H1 (cell line): ENCODE results near the gene ABCA1. TPM values are rescaled to one million over a fixed set of nuclear protein-coding genes. Genes with fewer than 3 reads are reported as not detected.

ENCODE experiments used
- CTCF ChIA-PET: fragments of 300-600 bp; sonication (Branson Sonifier 250); formaldehyde crosslinking; loops from one replicate; lab custom pipeline; 2021; ENCODE audit not compliant: partially characterized antibody; lab: Charles Lee
- POLR2A ChIA-PET: fragments of 300-600 bp; sonication (Branson Sonifier 250); formaldehyde crosslinking; loops from one replicate; lab custom pipeline; 2021; ENCODE audit warnings: inconsistent platforms; ENCODE audit not compliant: partially characterized antibody; lab: Charles Lee
- DNase-seq, 2 experiments: peaks; one replicate each; pipeline versions ENCODE4 v3.0.0 to v3.0.0-alpha.2; 2010 to 2022; ENCODE audit warnings: low spot score in 2 of 2, low read depth in 1 of 2, mixed read lengths in 1 of 2
- FAIRE-seq: peaks from 2 replicates; lab custom pipeline; 2011; peaks lifted over from hg19 to GRCh38; lab: Jason Lieb, UNC
- H2AFZ ChIP-seq: 2 replicates; pipeline ENCODE4 v1.8.1; 2012; ENCODE audit warnings: low read length, inconsistent platforms
- H2AK5ac ChIP-seq: 2 replicates; pipeline ENCODE4 v1.6.1; 2013; ENCODE audit warnings: low read depth, low read length
- H2BK120ac ChIP-seq: replicated peaks from 2 replicates; pipeline ENCODE3; 2013; ENCODE audit warnings: low read depth, low read length, inconsistent platforms
- H2BK12ac ChIP-seq: 2 replicates; pipeline ENCODE4 v1.6.1; 2013; ENCODE audit warnings: low read depth, low read length
- H2BK15ac ChIP-seq: 2 replicates; pipeline ENCODE4 v1.6.1; 2013; ENCODE audit warnings: low read length
- H2BK20ac ChIP-seq: 2 replicates; pipeline ENCODE4 v1.6.1; 2013; ENCODE audit warnings: low read length
- H2BK5ac ChIP-seq: 2 replicates; pipeline ENCODE4 v1.6.1; 2013; ENCODE audit warnings: low read depth, low read length
- H3K14ac ChIP-seq: 2 replicates; pipeline ENCODE4 v1.6.1; 2013; ENCODE audit warnings: inconsistent platforms; ENCODE audit not compliant: insufficient read length
- H3K18ac ChIP-seq: 2 replicates; pipeline ENCODE4 v1.6.1; 2013; ENCODE audit warnings: low read length; ENCODE audit errors: extremely low read depth
- H3K23ac ChIP-seq: 2 replicates; pipeline ENCODE4 v1.6.1; 2013; ENCODE audit warnings: inconsistent platforms; ENCODE audit not compliant: insufficient read length
- H3K23me2 ChIP-seq: 2 replicates; pipeline ENCODE4 v1.6.1; 2013; ENCODE audit warnings: low read depth, low read length
- H3K27ac ChIP-seq: 2 replicates; pipeline ENCODE4 v1.6.1; 2011; ENCODE audit warnings: low read depth, low read length, inconsistent platforms
- H3K27me3 ChIP-seq, 4 experiments: replicated peaks in 1 of 4; 1 replicate in 1 of 4; 2 replicates in 3 of 4; pipeline versions ENCODE4 v1.6.1 to v1.8.1; 2011 to 2013; ENCODE audit warnings: low read length in 3 of 4, mild to moderate bottlenecking in 3 of 4, inconsistent platforms in 2 of 4, mixed read lengths in 2 of 4, moderate library complexity in 1 of 4; ENCODE audit not compliant: control insufficient read depth in 3 of 4, insufficient read depth in 3 of 4; ENCODE audit errors: extremely low read depth in 1 of 4
- H3K36me3 ChIP-seq, 4 experiments: 2 replicates each; pipeline versions ENCODE4 v1.6.1 to v1.8.1; 2011 to 2013; ENCODE audit warnings: mild to moderate bottlenecking in 4 of 4, low read length in 3 of 4, moderate library complexity in 2 of 4, control low read depth in 1 of 4, inconsistent platforms in 1 of 4; ENCODE audit not compliant: insufficient read depth in 4 of 4, control insufficient read depth in 2 of 4
- H3K4ac ChIP-seq: replicated peaks from 2 replicates; pipeline ENCODE3; 2013; ENCODE audit warnings: low read length, low read depth, mixed read lengths, inconsistent platforms; ENCODE audit not compliant: insufficient read length
- H3K4me1 ChIP-seq, 4 experiments: replicated peaks in 1 of 4; 1 replicate in 1 of 4; 2 replicates in 3 of 4; pipeline versions ENCODE4 v1.6.1 to v1.8.1; 2011 to 2013; ENCODE audit warnings: low read length in 3 of 4, inconsistent platforms in 2 of 4, mixed read lengths in 1 of 4; ENCODE audit not compliant: insufficient read depth in 4 of 4, control insufficient read depth in 3 of 4
- H3K4me2 ChIP-seq, 2 experiments: 2 replicates each; pipeline versions ENCODE4 v1.6.1 to v1.8.1; 2011 to 2013; ENCODE audit warnings: low read depth in 2 of 2, low read length in 2 of 2, control low read depth in 1 of 2, inconsistent platforms in 1 of 2, mild to moderate bottlenecking in 1 of 2; ENCODE audit not compliant: insufficient read depth in 1 of 2
- H3K4me3 ChIP-seq, 4 experiments: fragments of 200-600, 300-600 bp in 1 of 4; sonication (generic), shearing (Covaris generic), sonication (Bioruptor Twin) in 1 of 4; 2 replicates each; pipeline versions ENCODE4 v1.5.1 to v1.8.1; 2011 to 2016; ENCODE audit warnings: low read length in 4 of 4, low read depth in 3 of 4, control low read depth in 2 of 4, inconsistent platforms in 2 of 4, mild to moderate bottlenecking in 2 of 4, mixed read lengths in 1 of 4, moderate library complexity in 1 of 4; ENCODE audit not compliant: insufficient read depth in 2 of 4; ENCODE audit errors: extremely low read depth in 1 of 4
- H3K56ac ChIP-seq: replicated peaks from 2 replicates; pipeline ENCODE3; 2013; ENCODE audit warnings: low read depth, mild to moderate bottlenecking, mixed read lengths, low read length, inconsistent platforms; ENCODE audit not compliant: insufficient read length
- H3K79me1 ChIP-seq: 2 replicates; pipeline ENCODE4 v1.6.1; 2013; ENCODE audit warnings: low read depth, low read length, control low read depth
- H3K79me2 ChIP-seq, 2 experiments: 2 replicates each; pipeline versions ENCODE4 v1.6.1 to v1.8.1; 2012 to 2013; ENCODE audit warnings: low read length in 2 of 2, mild to moderate bottlenecking in 2 of 2, inconsistent platforms in 1 of 2; ENCODE audit not compliant: insufficient read depth in 2 of 2, control insufficient read depth in 1 of 2
- H3K9ac ChIP-seq, 4 experiments: replicated peaks in 1 of 4; 1 replicate in 1 of 4; 2 replicates in 3 of 4; pipeline versions ENCODE4 v1.6.1 to v1.8.1; 2011 to 2013; ENCODE audit warnings: low read depth in 3 of 4, low read length in 3 of 4, control low read depth in 2 of 4, mild to moderate bottlenecking in 2 of 4, moderate library complexity in 2 of 4, inconsistent platforms in 1 of 4; ENCODE audit errors: extremely low read depth in 1 of 4
- H3K9me3 ChIP-seq, 2 experiments: 2 replicates each; pipeline versions ENCODE4 v1.6.1 to v1.8.1; 2012 to 2013; ENCODE audit warnings: mild to moderate bottlenecking in 2 of 2, moderate library complexity in 2 of 2, control low read depth in 1 of 2, inconsistent platforms in 1 of 2, low read depth in 1 of 2, low read length in 1 of 2, mixed read lengths in 1 of 2; ENCODE audit not compliant: insufficient read depth in 2 of 2
- H4K20me1 ChIP-seq, 2 experiments: replicated peaks in 1 of 2; 2 replicates each; pipeline versions ENCODE3 to v1.8.1; 2011 to 2013; ENCODE audit warnings: inconsistent platforms in 2 of 2, low read length in 2 of 2, mild to moderate bottlenecking in 1 of 2; ENCODE audit not compliant: insufficient read depth in 2 of 2, control insufficient read depth in 1 of 2
- H4K5ac ChIP-seq: 2 replicates; pipeline ENCODE4 v1.6.1; 2013; ENCODE audit warnings: low read length, low read depth, mixed read lengths, inconsistent platforms; ENCODE audit not compliant: insufficient read length
- H4K8ac ChIP-seq: 2 replicates; pipeline ENCODE4 v1.8.0; 2013; ENCODE audit warnings: mild to moderate bottlenecking, moderate library complexity, low read length, inconsistent platforms; ENCODE audit not compliant: insufficient read depth; ENCODE audit errors: extremely low read depth
- H4K91ac ChIP-seq: replicated peaks from 2 replicates; pipeline ENCODE3; 2013; ENCODE audit warnings: low read length, mixed read lengths, inconsistent platforms; ENCODE audit not compliant: insufficient read length
- ATF2 ChIP-seq: IDR thresholded peaks from 2 replicates; pipeline ENCODE4 v1.6.1; 2012; ENCODE audit warnings: low read length, inconsistent platforms
- CHD2 ChIP-seq: IDR thresholded peaks from 2 replicates; pipeline ENCODE4 v1.6.1; 2012; ENCODE audit warnings: low read length, improper control_type of control experiment
- CREB1 ChIP-seq: IDR thresholded peaks from 2 replicates; pipeline ENCODE4 v1.6.1; 2012; ENCODE audit warnings: inconsistent platforms
- HDAC6 ChIP-seq: IDR thresholded peaks from one replicate; pipeline ENCODE4 v1.7.1; 2012; ENCODE audit warnings: low read depth, mild to moderate bottlenecking, inconsistent platforms, low read length, moderate library complexity
- JUND ChIP-seq: IDR thresholded peaks from 2 replicates; pipeline ENCODE4 v1.6.1; 2011; ENCODE audit warnings: mild to moderate bottlenecking, improper control_type of control experiment, low read length
- KDM5A ChIP-seq: fragments of 200-600 bp; IDR thresholded peaks from 2 replicates; pipeline ENCODE4 v1.7.1; 2012; ENCODE audit warnings: mild to moderate bottlenecking, low read length, inconsistent platforms, mixed read lengths
- MAFK ChIP-seq: IDR thresholded peaks from 2 replicates; pipeline ENCODE4 v1.6.1; 2012; ENCODE audit warnings: low read depth, mild to moderate bottlenecking, improper control_type of control experiment, low read length
- NRF1 ChIP-seq: IDR thresholded peaks from 2 replicates; pipeline ENCODE4 v1.6.1; 2011; ENCODE audit warnings: mild to moderate bottlenecking, low read depth, low read length, improper control_type of control experiment
- RFX5 ChIP-seq: IDR thresholded peaks from 2 replicates; pipeline ENCODE4 v1.6.1; 2011; ENCODE audit warnings: low read depth, low read length, improper control_type of control experiment, borderline replicate concordance
- SRF ChIP-seq: IDR thresholded peaks from 2 replicates; pipeline ENCODE4 v1.6.1; 2011; ENCODE audit warnings: mild to moderate bottlenecking, low read depth, low read length, moderate library complexity
- SUZ12 ChIP-seq: fragments of 200-600 bp; sonication (generic); IDR thresholded peaks from 2 replicates; pipeline ENCODE4 v1.6.1; 2012; ENCODE audit warnings: mild to moderate bottlenecking, inconsistent platforms, low read length, moderate library complexity, mixed read lengths
- TBP ChIP-seq: IDR thresholded peaks from 2 replicates; pipeline ENCODE4 v1.6.1; 2011; ENCODE audit warnings: low read depth, low read length, improper control_type of control experiment
- USF2 ChIP-seq: IDR thresholded peaks from 2 replicates; pipeline ENCODE4 v1.6.1; 2011; ENCODE audit warnings: low read length, improper control_type of control experiment
- WGBS, 2 experiments: shearing (Covaris generic) in 1 of 2; methylation state at CpG; one replicate each; pipeline versions ENCODE4 v1.1.6 to v1.1.7; 2013 to 2015; ENCODE audit warnings: low lambda C conversion rate in 2 of 2, mixed read lengths in 2 of 2, inconsistent platforms in 1 of 2, low coverage in 1 of 2, missing lambda C conversion rate in 1 of 2; ENCODE audit not compliant: insufficient replicate concordance in 2 of 2, insufficient coverage in 1 of 2, insufficient read length in 1 of 2; ENCODE audit errors: extremely low coverage in 1 of 2, missing lambda C conversion rate in 1 of 2; 5-methylcytosine and 5-hydroxymethylcytosine counted together
- polyA plus RNA-seq, 7 experiments: library from polyadenylated mRNA; depleted of rRNA in 3 of 7; stranded (reverse) in 5 of 7; unstranded in 2 of 7; fragments of >200 nt in 5 of 7; fragments of 200-250 nt in 2 of 7; gene quantifications; 1 replicate in 5 of 7; 2 replicates in 1 of 7; 4 replicates in 1 of 7; pipeline versions ENCODE4 v1.2.1 to v1.2.3, GENCODE V29; 2011 to 2013; ENCODE audit warnings: missing spikeins in 2 of 7, mixed read lengths in 2 of 7
- total RNA-seq: library from RNA; stranded (reverse); fragmentation: NEBNext Ultra II Directional; extraction: Animal tissue kit (Norgen Biotek cat#: 25700); gene quantifications from 2 replicates; pipeline ENCODE4 v1.2.1, GENCODE V29; 2021

ABCA1 gene
- total and polyA plus RNA-seq, 2 of the 8 experiments (the other 6 are each of a cell fraction or from before 2014, with no cell fraction given): 6.9 to 7.8 TPM

- FAIRE-seq (no peak), DNase-seq (no peak)
- no peak overlapping the region for H4K91ac ChIP-seq
- no peak overlapping the region for H3K18ac ChIP-seq
- H4K8ac ChIP-seq: no peak overlapping the region
- no peak overlapping the region for H3K9ac ChIP-seq
- CTCF ChIA-PET: interaction anchor here (0.7 kb wide), 1 partner anchor 236 kb away, joined by 3 read pairs; no protein-coding TSS in a partner anchor
- H2BK20ac ChIP-seq: no peak overlapping the region
- no peak overlapping the region for H3K14ac ChIP-seq
- no peaks in the 10 kb centered on the region for H3K23me2 ChIP-seq
- H4K20me1 ChIP-seq: no peaks in the 10 kb centered on the region
- no peak overlapping the region for H3K4me3 ChIP-seq
- no peak overlapping the region for H3K56ac ChIP-seq
- H2BK12ac ChIP-seq: no peak overlapping the region
- no peaks in the 10 kb centered on the region for H3K79me1 ChIP-seq
- H3K79me2 ChIP-seq: no peaks in the 10 kb centered on the region
- no peak overlapping the region for H2BK5ac ChIP-seq
- no peak overlapping the region for H2AK5ac ChIP-seq
- H2AFZ ChIP-seq: no peak overlapping the region
- H3K4me2 ChIP-seq: no peak overlapping the region
- H3K27ac ChIP-seq: no peak overlapping the region
- no peaks in the 10 kb centered on the region for H3K9me3 ChIP-seq
- H4K5ac ChIP-seq: no peak overlapping the region
- H3K27me3 ChIP-seq: no peaks in the 10 kb centered on the region
- H3K4me1 ChIP-seq: no peaks in the 10 kb centered on the region; a peak in 1 of 7 replicates
- H3K23ac ChIP-seq: no peak overlapping the region
- no peak overlapping the region for H3K4ac ChIP-seq
- H3K36me3 ChIP-seq: peaks cover 0 to 18% (median 11%) of the 10 kb centered on the region in 4 experiments; a peak in 6 of 8 replicates
- POLR2A ChIA-PET: no interaction called here
- no peak overlapping the region for H2BK15ac ChIP-seq
- 80% methylated on average over 1 of the region's 1 CpG; no CpG with 5 or more reads in 1 of the 2 experiments for WGBS, 2 experiments
- H2BK120ac ChIP-seq: no peak overlapping the region
- TF ChIP-seq ATF2: no peak
- TF ChIP-seq KDM5A: no peak
- TF ChIP-seq JUND: no peak
- no peak for TF ChIP-seq CREB1
- no peak for TF ChIP-seq USF2
- TF ChIP-seq MAFK: no peak
- TF ChIP-seq CHD2: no peak
- no peak for TF ChIP-seq NRF1
- TF ChIP-seq SRF: no peak
- no peak for TF ChIP-seq RFX5
- no peak for TF ChIP-seq TBP
- no peak for TF ChIP-seq SUZ12
- no peak for TF ChIP-seq HDAC6
Measured at GRCh38 chr9:104836235-104836634, 91.7 kb downstream of the ABCA1 start.
